Choroid plexus epithelial cell (primary cell): ENCODE results near the gene TMEM79.

ENCODE experiments used
- DNase-seq: peaks from one replicate; pipeline ENCODE4 v3.0.0-alpha.2; 2010; ENCODE audit warnings: low read depth
- H3K4me3 ChIP-seq: 2 replicates; pipeline ENCODE4 v1.5.1; 2011; ENCODE audit warnings: low read depth, mild to moderate bottlenecking, control low read depth, low read length, moderate library complexity
- CTCF ChIP-seq: conservative IDR thresholded peaks from 2 replicates; pipeline ENCODE4 v1.5.1; 2011; ENCODE audit warnings: low read depth, mild to moderate bottlenecking, control low read depth, inconsistent platforms, low read length, moderate library complexity

TMEM79 gene

DNA sequence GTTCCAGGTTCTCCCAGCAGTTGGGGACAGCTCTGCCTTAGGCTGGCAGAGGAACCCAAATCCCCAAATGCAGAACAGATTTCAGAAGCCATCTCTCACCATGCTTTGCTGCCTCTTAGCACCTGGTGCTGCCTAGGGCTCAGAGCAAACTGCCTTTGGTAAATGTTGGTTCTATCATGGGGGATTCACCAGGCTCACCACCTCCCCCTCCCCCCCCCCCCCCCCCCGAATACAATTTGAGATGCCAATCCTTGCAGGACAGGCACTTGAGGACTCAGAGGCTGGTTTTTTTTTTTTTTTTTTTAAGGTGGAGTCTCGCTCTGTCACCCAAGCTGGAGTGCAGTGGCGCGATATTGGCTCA is 35.8 kb upstream of the TMEM79 start:
- DNase-seq = no peak
- H3K4me3 ChIP-seq = no peak overlapping the region
- no peak for TF ChIP-seq CTCF

DNA sequence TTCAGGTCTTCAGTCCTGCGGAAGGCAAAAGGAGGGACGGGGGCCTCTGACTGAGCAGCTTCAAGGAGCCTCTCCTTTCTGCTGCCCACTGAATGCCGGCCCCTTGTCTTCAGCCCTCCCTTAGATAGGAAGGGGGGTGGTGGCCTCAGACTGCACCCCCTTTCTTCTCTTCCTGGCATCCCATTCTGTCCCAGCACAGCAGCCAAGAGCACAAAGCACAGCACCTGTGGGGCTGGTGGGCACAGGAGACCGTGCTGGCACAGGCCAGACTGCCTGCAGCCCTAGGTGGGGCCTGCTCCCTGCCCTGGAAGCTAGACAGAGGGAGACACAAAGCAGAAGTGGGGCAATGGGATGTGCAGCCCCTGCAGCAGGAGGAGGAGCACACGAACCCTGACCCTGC is 34.5 kb upstream of the TMEM79 start:
- no peak for TF ChIP-seq CTCF
- no peak for DNase-seq
- no peak overlapping the region for H3K4me3 ChIP-seq

DNA sequence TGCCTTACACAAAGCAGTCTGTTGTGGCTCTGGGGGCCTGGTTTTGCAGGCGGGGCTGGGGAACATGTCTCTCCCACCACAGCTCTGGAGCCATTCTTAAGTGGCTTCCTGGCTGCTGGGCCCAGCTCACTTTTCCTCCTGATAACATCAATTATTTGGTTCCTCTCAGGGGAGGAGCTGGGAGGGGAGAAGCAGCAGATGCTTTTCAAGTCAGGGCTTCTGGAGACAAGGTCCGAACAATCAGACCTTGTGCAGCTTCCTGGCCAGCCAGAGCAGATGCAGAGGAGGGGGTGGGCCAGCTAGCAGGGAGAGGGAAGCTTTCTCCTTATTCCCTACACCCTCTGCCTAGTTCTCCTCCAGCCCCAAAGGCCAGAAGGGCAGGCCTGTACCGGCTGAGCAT is 32.6 kb upstream of the TMEM79 start:
- TF ChIP-seq CTCF = no peak
- no peak for DNase-seq
- H3K4me3 ChIP-seq = no peak overlapping the region

GRCh38 chr1:156253634-156254033 is 30.5 kb upstream of the TMEM79 start:
- TF ChIP-seq CTCF = no peak
- H3K4me3 ChIP-seq = no peak overlapping the region
- no peak for DNase-seq

DNA sequence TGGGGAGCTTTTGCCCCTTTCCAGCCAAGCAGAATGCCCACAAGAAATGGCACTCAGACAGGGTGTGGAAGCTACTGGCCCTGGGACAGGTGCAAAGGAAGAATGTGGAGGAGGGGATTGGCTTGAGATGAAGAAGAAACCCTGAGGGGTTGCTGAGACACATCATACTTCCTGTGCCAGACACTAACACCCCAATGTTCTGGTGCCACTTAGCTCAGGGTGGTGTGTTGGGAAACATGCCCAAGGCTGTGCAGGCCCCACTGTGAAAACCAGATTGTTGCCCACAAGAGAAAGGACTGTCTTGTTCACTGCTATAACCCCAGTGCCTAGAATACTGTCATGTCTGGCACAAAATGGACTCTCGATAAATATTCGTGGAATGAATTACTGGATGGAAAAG is 26.4 kb upstream of the TMEM79 start:
- H3K4me3 ChIP-seq = no peak overlapping the region
- no peak for DNase-seq
- no peak for TF ChIP-seq CTCF

- H3K4me3 ChIP-seq = no peak overlapping the region
- DNase-seq = no peak
- TF ChIP-seq CTCF = no peak
Measured at GRCh38 chr1:156258859-156259258, 25.3 kb upstream of the TMEM79 start.

GRCh38 chr1:156259805-156260204 is 24.3 kb upstream of the TMEM79 start:
- DNase-seq = peak; percentile 34
- H3K4me3 ChIP-seq = no peak overlapping the region
- peak; percentile 37 for TF ChIP-seq CTCF
